Ishikawa (cell line): Measurements from ENCODE around the gene ROBO1.

Experiments
- CEBPB ChIP-seq: IDR thresholded peaks from 2 replicates; pipeline ENCODE4 v1.6.1; 2012
- CREB1 ChIP-seq: IDR thresholded peaks from 2 replicates; pipeline ENCODE4 v1.6.1; 2012; ENCODE audit warnings: low read depth
- EGR1 ChIP-seq: IDR thresholded peaks from 2 replicates; pipeline ENCODE4 v1.6.1; 2012
- EP300 ChIP-seq: IDR thresholded peaks from 2 replicates; pipeline ENCODE4 v1.6.1; 2012; ENCODE audit warnings: borderline replicate concordance
- FOXM1 ChIP-seq: IDR thresholded peaks from 2 replicates; pipeline ENCODE4 v1.6.1; 2012; ENCODE audit warnings: low read depth, borderline replicate concordance
- NFIC ChIP-seq: IDR thresholded peaks from 2 replicates; pipeline ENCODE4 v1.6.1; 2012
- RAD21 ChIP-seq: IDR thresholded peaks from 2 replicates; pipeline ENCODE4 v1.6.1; 2012; ENCODE audit warnings: low read depth
- TAF1 ChIP-seq: IDR thresholded peaks from 2 replicates; pipeline ENCODE4 v1.6.1; 2012; ENCODE audit warnings: low read depth, mild to moderate bottlenecking
- TCF12 ChIP-seq: IDR thresholded peaks from 2 replicates; pipeline ENCODE4 v1.6.1; 2012; ENCODE audit warnings: low read depth
- TEAD4 ChIP-seq: IDR thresholded peaks from 2 replicates; pipeline ENCODE4 v1.6.1; 2012
- YY1 ChIP-seq: IDR thresholded peaks from 2 replicates; pipeline ENCODE4 v1.6.1; 2012; ENCODE audit warnings: low read depth
- ZBTB7A ChIP-seq: IDR thresholded peaks from 2 replicates; pipeline ENCODE4 v1.6.1; 2012; ENCODE audit warnings: low read depth
- TF ChIP-seq, protein P1 (sequence below): IDR thresholded peaks from 2 replicates; pipeline ENCODE4 v1.6.1; 2012; ENCODE audit warnings: low read depth, mild to moderate bottlenecking
- TF ChIP-seq, protein P2 (sequence below): IDR thresholded peaks from 2 replicates; pipeline ENCODE4 v1.6.1; 2012
- TF ChIP-seq, protein P3 (sequence below): IDR thresholded peaks from 2 replicates; pipeline ENCODE4 v1.6.1; 2012

ROBO1 gene

DNA sequence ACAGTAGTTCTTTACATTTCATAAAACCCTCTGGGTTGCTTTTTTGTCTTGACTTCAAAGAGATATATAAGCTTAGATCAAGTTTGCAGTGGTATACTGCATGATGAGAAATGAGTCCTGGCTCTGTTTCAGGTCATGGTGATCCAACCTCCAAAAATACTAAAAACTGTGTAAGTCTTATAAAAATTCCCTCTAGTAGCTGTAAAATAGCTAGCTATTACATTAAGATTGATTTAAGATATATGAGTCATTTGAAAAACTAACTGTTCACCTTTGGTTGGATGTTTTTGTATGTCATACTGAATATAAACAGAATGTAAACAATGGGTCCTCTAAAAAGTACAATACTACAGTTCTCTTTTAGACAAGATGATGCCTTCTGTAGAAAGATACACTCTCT lies 879.2 kb downstream of the ROBO1 start:
- TF ChIP-seq CEBPB (no peak), YY1 (no peak), TCF12 (no peak), ZBTB7A (no peak)
- TF ChIP-seq, protein P1, sequence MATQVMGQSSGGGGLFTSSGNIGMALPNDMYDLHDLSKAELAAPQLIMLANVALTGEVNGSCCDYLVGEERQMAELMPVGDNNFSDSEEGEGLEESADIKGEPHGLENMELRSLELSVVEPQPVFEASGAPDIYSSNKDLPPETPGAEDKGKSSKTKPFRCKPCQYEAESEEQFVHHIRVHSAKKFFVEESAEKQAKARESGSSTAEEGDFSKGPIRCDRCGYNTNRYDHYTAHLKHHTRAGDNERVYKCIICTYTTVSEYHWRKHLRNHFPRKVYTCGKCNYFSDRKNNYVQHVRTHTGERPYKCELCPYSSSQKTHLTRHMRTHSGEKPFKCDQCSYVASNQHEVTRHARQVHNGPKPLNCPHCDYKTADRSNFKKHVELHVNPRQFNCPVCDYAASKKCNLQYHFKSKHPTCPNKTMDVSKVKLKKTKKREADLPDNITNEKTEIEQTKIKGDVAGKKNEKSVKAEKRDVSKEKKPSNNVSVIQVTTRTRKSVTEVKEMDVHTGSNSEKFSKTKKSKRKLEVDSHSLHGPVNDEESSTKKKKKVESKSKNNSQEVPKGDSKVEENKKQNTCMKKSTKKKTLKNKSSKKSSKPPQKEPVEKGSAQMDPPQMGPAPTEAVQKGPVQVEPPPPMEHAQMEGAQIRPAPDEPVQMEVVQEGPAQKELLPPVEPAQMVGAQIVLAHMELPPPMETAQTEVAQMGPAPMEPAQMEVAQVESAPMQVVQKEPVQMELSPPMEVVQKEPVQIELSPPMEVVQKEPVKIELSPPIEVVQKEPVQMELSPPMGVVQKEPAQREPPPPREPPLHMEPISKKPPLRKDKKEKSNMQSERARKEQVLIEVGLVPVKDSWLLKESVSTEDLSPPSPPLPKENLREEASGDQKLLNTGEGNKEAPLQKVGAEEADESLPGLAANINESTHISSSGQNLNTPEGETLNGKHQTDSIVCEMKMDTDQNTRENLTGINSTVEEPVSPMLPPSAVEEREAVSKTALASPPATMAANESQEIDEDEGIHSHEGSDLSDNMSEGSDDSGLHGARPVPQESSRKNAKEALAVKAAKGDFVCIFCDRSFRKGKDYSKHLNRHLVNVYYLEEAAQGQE = no peak

DNA sequence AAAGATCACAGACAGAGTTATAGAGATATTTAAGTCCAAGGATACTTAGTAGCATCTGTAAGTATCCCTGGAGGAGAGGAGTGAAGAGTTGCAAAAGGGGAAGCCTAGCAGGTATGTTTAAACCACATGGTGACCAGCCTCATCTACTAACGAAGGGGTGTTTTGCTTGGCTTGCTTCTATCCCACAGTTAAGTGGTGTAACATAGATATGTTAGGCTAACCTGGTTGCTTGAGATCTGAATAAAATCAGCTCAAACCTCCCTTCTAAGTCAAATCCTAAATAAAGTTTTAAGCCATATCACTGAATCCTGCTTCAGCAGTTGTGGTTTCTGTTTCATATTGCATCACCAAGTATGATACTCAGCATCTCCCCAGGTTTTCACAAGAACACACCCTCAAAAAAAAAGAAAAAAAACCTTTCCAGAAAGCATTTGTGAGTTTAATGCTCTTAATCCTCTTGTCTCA lies 880.2 kb downstream of the ROBO1 start:
- TF ChIP-seq, protein P2, sequence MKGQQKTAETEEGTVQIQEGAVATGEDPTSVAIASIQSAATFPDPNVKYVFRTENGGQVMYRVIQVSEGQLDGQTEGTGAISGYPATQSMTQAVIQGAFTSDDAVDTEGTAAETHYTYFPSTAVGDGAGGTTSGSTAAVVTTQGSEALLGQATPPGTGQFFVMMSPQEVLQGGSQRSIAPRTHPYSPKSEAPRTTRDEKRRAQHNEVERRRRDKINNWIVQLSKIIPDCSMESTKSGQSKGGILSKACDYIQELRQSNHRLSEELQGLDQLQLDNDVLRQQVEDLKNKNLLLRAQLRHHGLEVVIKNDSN = no peak
- TF ChIP-seq ZBTB7A (no peak), EP300 (no peak)

DNA sequence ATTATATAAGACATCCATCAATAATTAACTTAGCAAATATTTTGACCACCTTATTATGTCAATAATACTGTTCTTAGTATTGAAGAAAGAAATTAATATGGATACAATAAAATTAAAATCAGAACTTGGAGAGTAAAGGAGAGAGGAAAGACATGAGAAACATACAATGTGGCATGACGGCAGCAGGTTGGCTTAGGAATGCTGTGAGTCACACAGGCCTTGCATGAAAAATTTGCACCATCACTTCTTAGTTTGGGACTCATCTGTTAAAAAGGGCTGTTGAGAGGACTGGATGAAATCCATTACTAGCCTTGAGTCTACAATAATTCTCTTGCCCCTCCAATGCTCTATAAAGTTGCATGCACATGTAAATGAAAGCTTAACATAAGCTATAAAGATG lies 880.8 kb downstream of the ROBO1 start:
- no peak for TF ChIP-seq RAD21
- TF ChIP-seq NFIC = no peak
- TF ChIP-seq EP300 = no peak

DNA sequence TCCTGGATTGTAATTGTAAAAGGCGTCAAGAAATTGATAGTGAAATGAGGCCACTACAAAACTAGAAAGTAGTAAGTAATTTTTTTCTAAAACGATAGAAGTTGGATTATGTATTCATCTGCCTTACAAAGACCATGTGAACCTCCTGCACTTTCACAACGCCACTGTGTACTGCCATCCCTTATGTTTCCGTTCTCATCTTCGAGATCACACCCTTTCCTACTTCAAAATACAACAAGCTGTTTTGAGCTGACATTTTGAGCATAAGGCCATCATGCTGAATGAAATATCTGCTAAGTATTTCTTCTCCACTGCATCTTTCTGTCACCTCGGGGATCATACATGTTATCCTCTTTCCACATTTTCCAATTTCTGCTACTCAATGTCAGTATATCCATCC lies 885.5 kb downstream of the ROBO1 start:
- TF ChIP-seq CREB1 = no peak
- TF ChIP-seq TCF12 = no peak
- TF ChIP-seq FOXM1 = no peak
- TF ChIP-seq TEAD4 = no peak
- no peak for TF ChIP-seq EGR1
- no peak for TF ChIP-seq YY1
- TF ChIP-seq, protein P3, sequence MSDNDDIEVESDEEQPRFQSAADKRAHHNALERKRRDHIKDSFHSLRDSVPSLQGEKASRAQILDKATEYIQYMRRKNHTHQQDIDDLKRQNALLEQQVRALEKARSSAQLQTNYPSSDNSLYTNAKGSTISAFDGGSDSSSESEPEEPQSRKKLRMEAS = no peak
- TF ChIP-seq ZBTB7A = no peak
- TF ChIP-seq, protein P1 = no peak
- TF ChIP-seq EP300 = no peak
- no peak for TF ChIP-seq RAD21
- TF ChIP-seq NFIC = no peak
- TF ChIP-seq CEBPB = no peak
- TF ChIP-seq, protein P2 = no peak

DNA sequence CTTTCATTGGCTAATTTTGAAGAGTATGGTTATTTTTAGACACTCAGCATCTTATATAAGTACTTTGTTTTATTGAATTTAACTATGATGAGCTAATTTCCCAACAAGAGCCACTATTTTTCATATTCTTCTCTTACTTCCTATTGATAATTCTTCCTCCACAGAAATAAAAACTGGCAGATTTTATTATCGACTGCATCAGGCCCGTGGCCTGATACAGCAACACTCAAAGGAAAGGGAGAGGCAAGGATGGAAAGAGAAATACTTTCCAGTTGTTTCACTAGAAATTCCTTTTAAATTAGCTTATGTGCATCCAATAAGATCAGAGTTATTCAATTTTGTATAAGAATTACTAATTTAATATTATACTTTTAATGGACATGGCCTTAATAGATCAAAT lies 886.3 kb downstream of the ROBO1 start:
- TF ChIP-seq YY1 (no peak), TCF12 (no peak), ZBTB7A (no peak), EP300 (no peak), NFIC (no peak), EGR1 (no peak), RAD21 (no peak), CEBPB (no peak), FOXM1 (no peak), TEAD4 (no peak), CREB1 (no peak), TAF1 (no peak)
- TF ChIP-seq, protein P1 = no peak
- TF ChIP-seq, protein P2 = no peak
- TF ChIP-seq, protein P3 = no peak
